ENCODE results near the gene TARBP1. TPM values are rescaled to one million over a fixed set of nuclear protein-coding genes. Genes with fewer than 3 reads are reported as not detected.

Gene TARBP1
- total RNA-seq, 1 donor from 2014 or later: 30.4 TPM

DNA sequence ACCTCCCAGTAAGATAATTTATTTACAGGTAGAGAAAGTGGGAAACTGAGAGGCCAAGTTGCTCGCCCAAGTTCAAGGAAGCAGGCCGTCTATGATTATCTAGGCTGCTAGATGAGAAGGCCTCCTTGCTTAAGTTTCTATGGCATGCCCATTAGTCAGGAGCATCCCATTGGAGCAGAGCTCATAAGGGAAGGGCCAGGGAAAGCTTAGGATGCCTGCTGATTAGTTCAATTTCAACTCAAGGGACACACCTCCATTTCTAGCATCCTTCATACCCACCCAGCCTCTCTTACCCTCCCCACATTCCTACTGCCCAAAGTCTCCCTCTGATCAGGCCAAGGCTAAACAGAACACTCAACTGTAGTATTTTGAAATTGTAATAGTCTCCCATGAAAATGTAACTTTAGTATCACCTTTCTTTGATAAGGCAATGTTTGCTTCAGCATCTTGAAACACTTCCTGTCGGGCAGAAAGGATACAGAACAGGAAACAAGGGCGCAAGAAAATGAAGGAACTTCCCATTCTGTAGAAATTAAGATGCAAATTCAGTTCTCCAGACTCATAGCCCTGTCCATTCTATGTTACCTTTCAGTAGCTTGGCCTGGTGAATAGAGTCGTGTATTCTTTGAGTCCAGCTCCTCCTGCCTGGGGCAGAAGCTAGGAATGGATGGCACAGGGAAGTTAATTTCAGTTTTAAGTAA lies 46.3 kb upstream of the TARBP1 start:
- DNase-seq (no peak), ATAC-seq (ENCODE audit: low read depth) (no peak)
- Mint-ChIP-seq H3K27me3 (peaks cover 6% of the 10 kb centered on the region), H3K4me1 (peaks cover 37% of the 10 kb centered on the region), H3K9me3 (no peaks in the 10 kb centered on the region), H3K36me3 (ENCODE audit: low read depth) (no peaks in the 10 kb centered on the region), H3K4me3 (no peak overlapping the region), H3K27ac (no peak overlapping the region)
- TF ChIP-seq CTCF (IDR thresholded peaks at IDR 0.05): no peak
- intact Hi-C loops (cut with micrococcal nuclease): no loop called here
- POLR2A ChIA-PET: no interaction called here
- CTCF ChIA-PET: no interaction called here

DNA sequence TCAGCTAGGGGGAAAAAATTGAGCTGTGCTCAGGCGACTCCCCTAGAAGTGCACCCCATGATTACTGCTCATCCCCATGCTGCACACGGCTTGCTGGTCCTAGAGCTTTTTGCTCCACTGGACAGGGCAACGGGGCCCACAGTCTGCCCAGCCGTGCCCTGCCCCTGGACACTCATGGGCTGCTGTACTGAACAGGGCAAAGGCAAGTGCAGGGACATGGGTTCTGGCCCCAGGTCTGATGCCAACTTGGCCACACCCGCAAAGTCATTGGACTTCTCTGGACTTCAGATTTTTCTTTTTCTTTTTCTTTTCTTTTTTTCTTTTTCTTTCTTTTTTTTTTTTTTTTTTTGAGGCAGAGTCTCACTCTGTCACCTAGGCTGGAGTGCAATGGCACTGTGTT lies 42.9 kb upstream of the TARBP1 start:
- H3K9me3 Mint-ChIP-seq: no peaks in the 10 kb centered on the region
- intact Hi-C loops (cut with micrococcal nuclease): loop anchor here (1.0 kb wide), 7 partner anchors 23 to 561 kb away; partner anchors contain the start of genes COA6 and TARBP1
- DNase-seq (no peak), ATAC-seq (ENCODE audit: low read depth) (no peak)
- TF ChIP-seq CTCF (IDR thresholded peaks at IDR 0.05): no peak
- peaks cover 38% of the 10 kb centered on the region for H3K4me1 Mint-ChIP-seq
- H3K36me3 Mint-ChIP-seq (ENCODE audit: low read depth): no peaks in the 10 kb centered on the region
- no peak overlapping the region for H3K4me3 Mint-ChIP-seq
- POLR2A ChIA-PET: interaction anchor here (0.9 kb wide), 2 partner anchors 22 to 553 kb away, joined by 3 to 4 read pairs; no protein-coding TSS in a partner anchor
- CTCF ChIA-PET: interaction anchor here (0.9 to 1.4 kb wide), 3 partner anchors 23 to 562 kb away, joined by 3 to 6 read pairs (median 3); no protein-coding TSS in a partner anchor
- no peaks in the 10 kb centered on the region for H3K27me3 Mint-ChIP-seq
- H3K27ac Mint-ChIP-seq: no peak overlapping the region

GRCh38 chr1:234520908-234521817 lies 42.2 kb upstream of the TARBP1 start:
- Mint-ChIP-seq H3K4me3 (no peak overlapping the region), H3K4me1 (peaks cover 34% of the 10 kb centered on the region), H3K27ac (no peak overlapping the region), H3K9me3 (no peaks in the 10 kb centered on the region), H3K36me3 (ENCODE audit: low read depth) (no peaks in the 10 kb centered on the region), H3K27me3 (no peaks in the 10 kb centered on the region)
- no peak for DNase-seq
- TF ChIP-seq CTCF (IDR thresholded peaks at IDR 0.05): no peak
- intact Hi-C loops (cut with micrococcal nuclease): no loop called here
- CTCF ChIA-PET: interaction anchor here (0.9 to 1.4 kb wide), 3 partner anchors 21 to 563 kb away, joined by 3 read pairs; no protein-coding TSS in a partner anchor
- ATAC-seq (ENCODE audit: low read depth): no peak
- POLR2A ChIA-PET: interaction anchor here (0.7 kb wide), 1 partner anchor 252 kb away, joined by 4 read pairs; no protein-coding TSS in a partner anchor

- Mint-ChIP-seq H3K4me1 (peaks cover 22% of the 10 kb centered on the region), H3K27me3 (no peaks in the 10 kb centered on the region), H3K9me3 (no peaks in the 10 kb centered on the region), H3K36me3 (ENCODE audit: low read depth) (no peaks in the 10 kb centered on the region), H3K4me3 (no peak overlapping the region), H3K27ac (peak overlapping the region; percentile 12)
- intact Hi-C loops (cut with micrococcal nuclease): no loop called here
- ChIA-PET CTCF (interaction anchor here (1.1 kb wide), 1 partner anchor 11 kb away, joined by 3 read pairs; no protein-coding TSS in a partner anchor), POLR2A (interaction anchor here (0.5 to 1.6 kb wide), 2 partner anchors 10 to 48 kb away, joined by 4 to 5 read pairs; no protein-coding TSS in a partner anchor)
- ATAC-seq (ENCODE audit: low read depth) (no peak), DNase-seq (no peak)
- TF ChIP-seq CTCF (IDR thresholded peaks at IDR 0.05): no peak
Measured at GRCh38 chr1:234519506-234519905, 40.5 kb upstream of the TARBP1 start.

All from activated B cell treated with CpG ODN at 0.5 μM for 24 hours (primary cell).